ENCODE results near the gene LYZL2. TPM values are rescaled to one million over a fixed set of nuclear protein-coding genes. Genes with fewer than 3 reads are reported as not detected.
A peak's percentile ranks its signal among the peaks of the same experiment; 100 is the strongest.
"Not testable (repeated sequence)": the region's sequence is repeated elsewhere in the genome, so short reads cannot be mapped to it uniquely, and the experiment has no call there.

The LYZL2 gene
- not detected for total RNA-seq (2013)
- polyA plus RNA-seq (not detected), polyA minus RNA-seq (not detected in 2 replicates), total RNA-seq (0 to 0.59 (median 0.11) reads per million in 11 experiments)

DNA sequence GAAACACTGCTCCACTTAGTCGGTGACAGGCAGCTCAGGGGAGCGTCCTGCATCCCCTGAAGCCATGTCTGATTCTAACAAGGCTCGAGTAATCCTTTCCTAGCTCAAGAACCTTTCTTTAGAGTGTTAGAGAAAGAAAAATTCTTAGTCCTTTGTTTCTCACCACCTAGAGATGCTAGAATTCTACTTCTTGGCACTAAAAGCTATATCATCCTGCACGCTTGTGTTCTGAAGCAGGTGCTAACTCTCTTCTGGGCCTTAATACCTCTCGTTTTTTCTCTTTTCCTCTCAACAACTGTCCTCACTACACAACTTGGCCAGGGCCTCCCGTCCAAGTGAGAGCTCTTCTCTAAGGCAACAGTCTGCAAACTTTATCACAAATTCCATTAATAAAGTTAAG lies at the start of gene LYZL2:
LYZL2 (minus strand) TSS at position 101 of the 400 bp plus-strand sequence. CDS start 2,838 bp downstream, outside the sequence.
- H3K36me3 Mint-ChIP-seq: no peaks in the 10 kb centered on the region
- H3K4me3 ChIP-seq (replicated peaks in 1 of 3; ENCODE audit: low read depth in 2 of 3, low read length in 3 of 3): no peak within 1 kb of the TSS
- intact Hi-C loops (cut with micrococcal nuclease): no loop called here
- WGBS (ENCODE audit: insufficient coverage): 82% methylated on average over 2 of the region's 6 CpGs
- no peaks in the 10 kb centered on the region for H4K20me1 ChIP-seq (ENCODE audit: insufficient read depth, low read length)
- H3K9me3 ChIP-seq (replicated peaks in 1 of 2; ENCODE audit: control insufficient read depth in 1 of 2, insufficient read depth in 1 of 2, low read length in 2 of 2): no peaks in the 10 kb centered on the region
- H3K36me3 ChIP-seq (replicated peaks in 1 of 2; ENCODE audit: control insufficient read depth in 1 of 2, insufficient read depth in 2 of 2, low read length in 2 of 2): no peaks in the 10 kb centered on the region
- peak within 1 kb of the TSS; percentile 20 to 90 (median 59) for H3K27ac Mint-ChIP-seq
- DNase-seq: no peak
- H3K9ac ChIP-seq (ENCODE audit: insufficient read depth, low read length, poor library complexity, severe bottlenecking): no peak within 1 kb of the TSS
- peaks cover 12% of the 10 kb centered on the region for H3K4me1 Mint-ChIP-seq
- H3K27me3 ChIP-seq (ENCODE audit: control insufficient read depth in 2 of 2, insufficient read depth in 2 of 2, low read length in 2 of 2): peaks cover 2 to 4% of the 10 kb centered on the region in 2 donors
- no peak within 1 kb of the TSS for H2AFZ ChIP-seq (ENCODE audit: insufficient read depth, low read depth, low read length, poor library complexity, severe bottlenecking)
- no peak within 1 kb of the TSS for H3K4me3 Mint-ChIP-seq
- H3K9me3 Mint-ChIP-seq: peaks cover 0 to 7% (median 4%) of the 10 kb centered on the region in 7 donors
- no peak for TF ChIP-seq CTCF (IDR thresholded peaks at IDR 0.05)
- H3K79me2 ChIP-seq (ENCODE audit: insufficient read depth, low read length): no peaks in the 10 kb centered on the region
- peaks cover 7 to 9% (median 8%) of the 10 kb centered on the region in 3 donors for H3K27me3 Mint-ChIP-seq (ENCODE audit: low read depth in 3 of 3)
- peaks cover 7 to 11% of the 10 kb centered on the region in 2 donors for H3K4me1 ChIP-seq (ENCODE audit: control insufficient read depth in 1 of 2, insufficient read depth in 2 of 2, low read length in 2 of 2)
- no peak within 1 kb of the TSS for H3K4me2 ChIP-seq (replicated peaks; ENCODE audit: extremely low read depth, low read length, poor library complexity, severe bottlenecking)
- H3K27ac ChIP-seq (ENCODE audit: low read depth in 1 of 2, low read length in 2 of 2): no peak within 1 kb of the TSS

GRCh38 chr10:30677616-30678015 lies 48.1 kb upstream of the LYZL2 start:
- 89% methylated on average over 1 of the region's 7 CpGs for WGBS (ENCODE audit: insufficient coverage)
- intact Hi-C loops (cut with micrococcal nuclease); H3K27ac Mint-ChIP-seq: not testable (repeated sequence)

GRCh38 chr10:30677146-30677545 lies 47.6 kb upstream of the LYZL2 start:
- peaks cover 3 to 13% (median 7%) of the 10 kb centered on the region in 7 donors for H3K9me3 Mint-ChIP-seq
- H3K27ac ChIP-seq (ENCODE audit: low read depth in 1 of 2, low read length in 2 of 2); H3K4me1 Mint-ChIP-seq; intact Hi-C loops (cut with micrococcal nuclease); H3K4me3 Mint-ChIP-seq; H3K9me3 ChIP-seq (replicated peaks in 1 of 2; ENCODE audit: control insufficient read depth in 1 of 2, insufficient read depth in 1 of 2, low read length in 2 of 2); H4K20me1 ChIP-seq (ENCODE audit: insufficient read depth, low read length); DNase-seq; H3K4me1 ChIP-seq (ENCODE audit: control insufficient read depth in 1 of 2, insufficient read depth in 2 of 2, low read length in 2 of 2); H3K79me2 ChIP-seq (ENCODE audit: insufficient read depth, low read length); H3K9ac ChIP-seq (ENCODE audit: insufficient read depth, low read length, poor library complexity, severe bottlenecking); H3K36me3 Mint-ChIP-seq; H3K4me3 ChIP-seq (replicated peaks in 1 of 3; ENCODE audit: low read depth in 2 of 3, low read length in 3 of 3); H3K36me3 ChIP-seq (replicated peaks in 1 of 2; ENCODE audit: control insufficient read depth in 1 of 2, insufficient read depth in 2 of 2, low read length in 2 of 2); H3K27me3 ChIP-seq (ENCODE audit: control insufficient read depth in 2 of 2, insufficient read depth in 2 of 2, low read length in 2 of 2); H3K27me3 Mint-ChIP-seq (ENCODE audit: low read depth in 3 of 3); H3K4me2 ChIP-seq (replicated peaks; ENCODE audit: extremely low read depth, low read length, poor library complexity, severe bottlenecking); H3K27ac Mint-ChIP-seq; H2AFZ ChIP-seq (ENCODE audit: insufficient read depth, low read depth, low read length, poor library complexity, severe bottlenecking): not testable (repeated sequence)
- no CpG with 5 or more reads among the region's 3 CpGs for WGBS (ENCODE audit: insufficient coverage)

More at GRCh38 chr10:30677616-30678015, 48.1 kb upstream of the LYZL2 start:
- not testable (repeated sequence) for H3K27me3 ChIP-seq (ENCODE audit: control insufficient read depth in 2 of 2, insufficient read depth in 2 of 2, low read length in 2 of 2); H3K9me3 ChIP-seq (replicated peaks in 1 of 2; ENCODE audit: control insufficient read depth in 1 of 2, insufficient read depth in 1 of 2, low read length in 2 of 2); H3K4me2 ChIP-seq (replicated peaks; ENCODE audit: extremely low read depth, low read length, poor library complexity, severe bottlenecking); H3K27ac ChIP-seq (ENCODE audit: low read depth in 1 of 2, low read length in 2 of 2); H3K36me3 ChIP-seq (replicated peaks in 1 of 2; ENCODE audit: control insufficient read depth in 1 of 2, insufficient read depth in 2 of 2, low read length in 2 of 2); H3K27me3 Mint-ChIP-seq (ENCODE audit: low read depth in 3 of 3); H3K36me3 Mint-ChIP-seq; H3K4me3 Mint-ChIP-seq; H2AFZ ChIP-seq (ENCODE audit: insufficient read depth, low read depth, low read length, poor library complexity, severe bottlenecking); H3K4me1 Mint-ChIP-seq; H4K20me1 ChIP-seq (ENCODE audit: insufficient read depth, low read length); DNase-seq; H3K4me3 ChIP-seq (replicated peaks in 1 of 3; ENCODE audit: low read depth in 2 of 3, low read length in 3 of 3); H3K4me1 ChIP-seq (ENCODE audit: control insufficient read depth in 1 of 2, insufficient read depth in 2 of 2, low read length in 2 of 2); H3K9ac ChIP-seq (ENCODE audit: insufficient read depth, low read length, poor library complexity, severe bottlenecking); H3K79me2 ChIP-seq (ENCODE audit: insufficient read depth, low read length)
- H3K9me3 Mint-ChIP-seq: peaks cover 3 to 13% (median 7%) of the 10 kb centered on the region in 7 donors

All from CD14-positive monocyte (primary cell).